ENCODE data around the gene PDZRN4. TPM values are rescaled to one million over a fixed set of nuclear protein-coding genes. Genes with fewer than 3 reads are reported as not detected.

The PDZRN4 gene
- total and polyA plus RNA-seq, 2 of the 4 experiments (the other 2 are of a cell fraction), result not detected

DNA sequence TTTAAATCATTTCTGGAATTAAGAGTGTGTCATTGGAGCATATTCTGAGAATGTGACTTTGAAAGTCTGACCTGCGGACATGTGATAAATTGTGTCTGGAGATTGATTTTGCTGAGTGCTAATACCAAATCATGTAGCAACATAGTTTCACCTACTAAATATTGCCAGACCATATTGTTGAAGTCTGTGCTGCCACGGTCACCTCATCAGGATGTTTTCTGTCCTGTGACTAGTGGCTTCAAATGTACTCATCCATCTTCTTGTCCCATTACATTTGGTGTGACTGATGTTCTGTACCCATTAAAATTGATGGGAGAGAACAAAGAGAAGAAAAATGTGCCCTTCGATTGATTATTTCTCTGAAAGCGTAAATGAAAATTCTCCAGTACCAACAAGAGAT is 265.3 kb downstream of the PDZRN4 start:
- Histone ChIP-seq H2BK5ac (ENCODE audit: low read depth, low read length, poor library complexity, severe bottlenecking) (no peak overlapping the region), H2BK120ac (ENCODE audit: low read depth, low read length) (no peak overlapping the region), H3K4me2 (ENCODE audit: low read depth, low read length) (no peak overlapping the region), H3K4me1 (ENCODE audit: control insufficient read depth, insufficient read depth, low read length) (no peaks in the 10 kb centered on the region), H3K9ac (ENCODE audit: low read depth, low read length) (no peak overlapping the region), H2AK9ac (replicated peaks; ENCODE audit: low read depth, low read length, poor library complexity) (no peak overlapping the region), H4K5ac (ENCODE audit: low read depth, low read length) (no peak overlapping the region), H3K4ac (ENCODE audit: low read depth, low read length) (no peak overlapping the region), H3K4me3 (ENCODE audit: insufficient read depth, low read depth, low read length) (no peak overlapping the region), H3K9me3 (ENCODE audit: control insufficient read depth, insufficient read depth, low read length) (no peaks in the 10 kb centered on the region), H4K91ac (ENCODE audit: insufficient read depth, low read depth, low read length) (no peak overlapping the region), H2AFZ (replicated peaks; ENCODE audit: low read length, poor library complexity) (no peak overlapping the region), H3K14ac (replicated peaks; ENCODE audit: low read depth, low read length) (no peak overlapping the region), H2BK20ac (ENCODE audit: low read depth, low read length) (no peak overlapping the region), H2BK15ac (ENCODE audit: low read depth, low read length) (no peak overlapping the region), H3K27ac (ENCODE audit: insufficient read depth, low read length) (no peak overlapping the region), H4K8ac (ENCODE audit: low read depth in 2 of 2, low read length in 2 of 2) (no peak overlapping the region), H3K9me1 (ENCODE audit: insufficient read depth, low read length) (no peaks in the 10 kb centered on the region), H2AK5ac (ENCODE audit: low read depth, low read length) (no peak overlapping the region), H3K23ac (ENCODE audit: low read depth, low read length) (no peak overlapping the region), H3K56ac (ENCODE audit: extremely low read depth, insufficient read depth, low read length) (no peak overlapping the region), H3K27me3 (ENCODE audit: control insufficient read depth, insufficient read depth, low read length) (no peaks in the 10 kb centered on the region), H3K18ac (ENCODE audit: low read depth, low read length) (no peak overlapping the region), H3K79me1 (ENCODE audit: low read depth in 1 of 2, low read length in 2 of 2) (no peaks in the 10 kb centered on the region), H3K36me3 (ENCODE audit: control insufficient read depth, insufficient read depth, low read length) (no peaks in the 10 kb centered on the region), H4K20me1 (ENCODE audit: insufficient read depth, low read length) (no peaks in the 10 kb centered on the region)
- POLR2A ChIA-PET (ENCODE audit: unreplicated experiment), result no interaction called here
- in situ Hi-C loops (cut with MboI; ENCODE audit: low sequenced_read_pairs) (no loop called here), dilution Hi-C loops (cut with HindIII; ENCODE audit: low sequenced_read_pairs, unreplicated experiment) (no loop called here), intact Hi-C loops (cut with micrococcal nuclease) (no loop called here)
- TF ChIP-seq FOS (IDR thresholded peaks at IDR 0.05; ENCODE audit: low read depth, low read length), result no peak
- no peak for TF ChIP-seq POLR2A (IDR thresholded peaks at IDR 0.05; ENCODE audit: low read depth, low read length)
- TF ChIP-seq SMC3 (IDR thresholded peaks at IDR 0.05; ENCODE audit: low read depth, low read length), result no peak
- TF ChIP-seq, protein P1, sequence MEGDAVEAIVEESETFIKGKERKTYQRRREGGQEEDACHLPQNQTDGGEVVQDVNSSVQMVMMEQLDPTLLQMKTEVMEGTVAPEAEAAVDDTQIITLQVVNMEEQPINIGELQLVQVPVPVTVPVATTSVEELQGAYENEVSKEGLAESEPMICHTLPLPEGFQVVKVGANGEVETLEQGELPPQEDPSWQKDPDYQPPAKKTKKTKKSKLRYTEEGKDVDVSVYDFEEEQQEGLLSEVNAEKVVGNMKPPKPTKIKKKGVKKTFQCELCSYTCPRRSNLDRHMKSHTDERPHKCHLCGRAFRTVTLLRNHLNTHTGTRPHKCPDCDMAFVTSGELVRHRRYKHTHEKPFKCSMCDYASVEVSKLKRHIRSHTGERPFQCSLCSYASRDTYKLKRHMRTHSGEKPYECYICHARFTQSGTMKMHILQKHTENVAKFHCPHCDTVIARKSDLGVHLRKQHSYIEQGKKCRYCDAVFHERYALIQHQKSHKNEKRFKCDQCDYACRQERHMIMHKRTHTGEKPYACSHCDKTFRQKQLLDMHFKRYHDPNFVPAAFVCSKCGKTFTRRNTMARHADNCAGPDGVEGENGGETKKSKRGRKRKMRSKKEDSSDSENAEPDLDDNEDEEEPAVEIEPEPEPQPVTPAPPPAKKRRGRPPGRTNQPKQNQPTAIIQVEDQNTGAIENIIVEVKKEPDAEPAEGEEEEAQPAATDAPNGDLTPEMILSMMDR (conservative IDR thresholded peaks at IDR 0.05; ENCODE audit: low read depth, low read length), result no peak
- TF ChIP-seq, protein P2, sequence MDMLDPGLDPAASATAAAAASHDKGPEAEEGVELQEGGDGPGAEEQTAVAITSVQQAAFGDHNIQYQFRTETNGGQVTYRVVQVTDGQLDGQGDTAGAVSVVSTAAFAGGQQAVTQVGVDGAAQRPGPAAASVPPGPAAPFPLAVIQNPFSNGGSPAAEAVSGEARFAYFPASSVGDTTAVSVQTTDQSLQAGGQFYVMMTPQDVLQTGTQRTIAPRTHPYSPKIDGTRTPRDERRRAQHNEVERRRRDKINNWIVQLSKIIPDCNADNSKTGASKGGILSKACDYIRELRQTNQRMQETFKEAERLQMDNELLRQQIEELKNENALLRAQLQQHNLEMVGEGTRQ (IDR thresholded peaks at IDR 0.05; ENCODE audit: low read depth, low read length), result no peak
- no peak for TF ChIP-seq CHD1 (IDR thresholded peaks at IDR 0.05; ENCODE audit: low read depth, low read length)
- TF ChIP-seq CEBPB (IDR thresholded peaks at IDR 0.05; ENCODE audit: low read depth, low read length), result no peak
- WGBS, 2 experiments (ENCODE audit: extremely low coverage in 2 of 2, insufficient read length in 1 of 2), result no CpG with 5 or more reads among the region's 4 CpGs
- DNase-seq (no peak), ATAC-seq (ENCODE audit: low read depth) (no peak)
- CTCF ChIA-PET, result no interaction called here
- BruUV-seq (replicated peaks), result no TSS peak

Data from IMR-90 (cell line).